ENCODE measurements around the gene SERINC1.

Gene SERINC1

GRCh38 chr6:122422614-122423267 is 48.9 kb downstream of the SERINC1 start:
- no peak overlapping the region for H3K4me2 ChIP-seq (ENCODE audit: low read length)
- H3K14ac ChIP-seq (ENCODE audit: low read length) = no peak overlapping the region
- no peak overlapping the region for H3K23ac ChIP-seq (ENCODE audit: low read length)
- no peaks in the 10 kb centered on the region for H3K79me1 ChIP-seq (ENCODE audit: low read length)
- no peak overlapping the region for H4K12ac ChIP-seq (ENCODE audit: low read depth, low read length)
- H3K4ac ChIP-seq (ENCODE audit: low read depth, low read length) = no peak overlapping the region
- H2BK5ac ChIP-seq (ENCODE audit: low read depth, low read length, poor library complexity) = no peak overlapping the region
- H3K4me3 ChIP-seq (ENCODE audit: low read depth, low read length) = no peak overlapping the region
- H2BK120ac ChIP-seq (ENCODE audit: insufficient read depth, low read length, poor library complexity) = no peak overlapping the region
- no peak overlapping the region for H3K27ac ChIP-seq (ENCODE audit: low read depth, low read length)
- H4K91ac ChIP-seq (ENCODE audit: low read depth, low read length) = no peak overlapping the region
- H2AK5ac ChIP-seq (ENCODE audit: low read length) = no peak overlapping the region
- no peaks in the 10 kb centered on the region for H3K27me3 ChIP-seq (ENCODE audit: insufficient read depth, low read length)
- peaks cover 0 to 6% of the 10 kb centered on the region in 2 experiments for H3K36me3 ChIP-seq (ENCODE audit: control insufficient read depth in 1 of 2, insufficient read depth in 2 of 2, low read length in 2 of 2)
- no peak overlapping the region for H2BK12ac ChIP-seq (ENCODE audit: low read length)
- H3K9me3 ChIP-seq (ENCODE audit: insufficient read depth, low read depth, low read length) = no peaks in the 10 kb centered on the region
- no peak overlapping the region for H3K18ac ChIP-seq (ENCODE audit: low read length)
- H2AFZ ChIP-seq (ENCODE audit: insufficient read depth, low read length, poor library complexity) = no peak overlapping the region
- DNase-seq = no peak
- no peak overlapping the region for H3K9ac ChIP-seq (ENCODE audit: low read length)
- no peaks in the 10 kb centered on the region for H3K4me1 ChIP-seq (ENCODE audit: control insufficient read depth in 1 of 2, insufficient read depth in 2 of 2, low read length in 2 of 2)
- no CpG with 5 or more reads among the region's 1 CpG for WGBS (ENCODE audit: extremely low coverage, insufficient coverage, insufficient read length)
- no peak overlapping the region for H4K8ac ChIP-seq (ENCODE audit: low read depth, low read length)
- no peaks in the 10 kb centered on the region for H3K79me2 ChIP-seq (ENCODE audit: control insufficient read depth, insufficient read depth, low read length, poor library complexity)

GRCh38 chr6:122422003-122422402 is 49.6 kb downstream of the SERINC1 start:
- Histone ChIP-seq H4K91ac (ENCODE audit: low read depth, low read length) (no peak overlapping the region), H3K4ac (ENCODE audit: low read depth, low read length) (no peak overlapping the region), H4K12ac (ENCODE audit: low read depth, low read length) (no peak overlapping the region), H3K9ac (ENCODE audit: low read length) (no peak overlapping the region), H3K27me3 (ENCODE audit: insufficient read depth, low read length) (no peaks in the 10 kb centered on the region), H3K14ac (ENCODE audit: low read length) (no peak overlapping the region), H3K27ac (ENCODE audit: low read depth, low read length) (no peak overlapping the region), H2AK5ac (ENCODE audit: low read length) (no peak overlapping the region), H3K79me1 (ENCODE audit: low read length) (no peaks in the 10 kb centered on the region), H2BK12ac (ENCODE audit: low read length) (no peak overlapping the region), H2AFZ (ENCODE audit: insufficient read depth, low read length, poor library complexity) (no peak overlapping the region), H3K23ac (ENCODE audit: low read length) (no peak overlapping the region), H3K36me3 (ENCODE audit: control insufficient read depth in 1 of 2, insufficient read depth in 2 of 2, low read length in 2 of 2) (peaks cover 0 to 6% of the 10 kb centered on the region in 2 experiments), H3K18ac (ENCODE audit: low read length) (no peak overlapping the region), H2BK120ac (ENCODE audit: insufficient read depth, low read length, poor library complexity) (no peak overlapping the region), H2BK5ac (ENCODE audit: low read depth, low read length, poor library complexity) (no peak overlapping the region), H3K4me1 (ENCODE audit: control insufficient read depth in 1 of 2, insufficient read depth in 2 of 2, low read length in 2 of 2) (no peaks in the 10 kb centered on the region), H3K4me3 (ENCODE audit: low read depth, low read length) (no peak overlapping the region), H3K4me2 (ENCODE audit: low read length) (no peak overlapping the region), H4K8ac (ENCODE audit: low read depth, low read length) (no peak overlapping the region), H3K9me3 (ENCODE audit: insufficient read depth, low read depth, low read length) (no peaks in the 10 kb centered on the region), H3K79me2 (ENCODE audit: control insufficient read depth, insufficient read depth, low read length, poor library complexity) (no peaks in the 10 kb centered on the region)
- WGBS (ENCODE audit: extremely low coverage, insufficient coverage, insufficient read length) = no CpG with 5 or more reads among the region's 2 CpGs
- DNase-seq = no peak

- no peak overlapping the region for H3K4me3 ChIP-seq (ENCODE audit: low read depth, low read length)
- no peak for DNase-seq
- no peak overlapping the region for H3K4ac ChIP-seq (ENCODE audit: low read depth, low read length)
- no peak overlapping the region for H3K14ac ChIP-seq (ENCODE audit: low read length)
- no peak overlapping the region for H2AK5ac ChIP-seq (ENCODE audit: low read length)
- H3K18ac ChIP-seq (ENCODE audit: low read length) = no peak overlapping the region
- H2BK5ac ChIP-seq (ENCODE audit: low read depth, low read length, poor library complexity) = no peak overlapping the region
- H2AFZ ChIP-seq (ENCODE audit: insufficient read depth, low read length, poor library complexity) = no peak overlapping the region
- H3K9ac ChIP-seq (ENCODE audit: low read length) = no peak overlapping the region
- H2BK12ac ChIP-seq (ENCODE audit: low read length) = no peak overlapping the region
- no peak overlapping the region for H4K12ac ChIP-seq (ENCODE audit: low read depth, low read length)
- no peaks in the 10 kb centered on the region for H3K27me3 ChIP-seq (ENCODE audit: insufficient read depth, low read length)
- no peak overlapping the region for H3K27ac ChIP-seq (ENCODE audit: low read depth, low read length)
- no peak overlapping the region for H2BK120ac ChIP-seq (ENCODE audit: insufficient read depth, low read length, poor library complexity)
- no peaks in the 10 kb centered on the region for H3K79me2 ChIP-seq (ENCODE audit: control insufficient read depth, insufficient read depth, low read length, poor library complexity)
- WGBS (ENCODE audit: extremely low coverage, insufficient coverage, insufficient read length) = no CpG with 5 or more reads among the region's 1 CpG
- no peaks in the 10 kb centered on the region for H3K9me3 ChIP-seq (ENCODE audit: insufficient read depth, low read depth, low read length)
- no peak overlapping the region for H4K8ac ChIP-seq (ENCODE audit: low read depth, low read length)
- no peaks in the 10 kb centered on the region for H3K4me1 ChIP-seq (ENCODE audit: control insufficient read depth in 1 of 2, insufficient read depth in 2 of 2, low read length in 2 of 2)
- H3K79me1 ChIP-seq (ENCODE audit: low read length) = no peaks in the 10 kb centered on the region
- no peak overlapping the region for H3K23ac ChIP-seq (ENCODE audit: low read length)
- no peak overlapping the region for H3K4me2 ChIP-seq (ENCODE audit: low read length)
- peaks cover 2% of the 10 kb centered on the region in 2 experiments for H3K36me3 ChIP-seq (ENCODE audit: control insufficient read depth in 1 of 2, insufficient read depth in 2 of 2, low read length in 2 of 2)
- no peak overlapping the region for H4K91ac ChIP-seq (ENCODE audit: low read depth, low read length)
Observed at GRCh38 chr6:122416825-122417224, 54.8 kb downstream of the SERINC1 start.

GRCh38 chr6:122412001-122412400 is 59.6 kb downstream of the SERINC1 start:
- Histone ChIP-seq H3K4me1 (ENCODE audit: control insufficient read depth in 1 of 2, insufficient read depth in 2 of 2, low read length in 2 of 2) (no peaks in the 10 kb centered on the region), H3K14ac (ENCODE audit: low read length) (no peak overlapping the region), H3K9ac (ENCODE audit: low read length) (no peak overlapping the region), H3K79me2 (ENCODE audit: control insufficient read depth, insufficient read depth, low read length, poor library complexity) (no peaks in the 10 kb centered on the region), H3K36me3 (ENCODE audit: control insufficient read depth in 1 of 2, insufficient read depth in 2 of 2, low read length in 2 of 2) (peaks cover 0 to 2% of the 10 kb centered on the region in 2 experiments), H3K27ac (ENCODE audit: low read depth, low read length) (no peak overlapping the region), H3K9me3 (ENCODE audit: insufficient read depth, low read depth, low read length) (no peaks in the 10 kb centered on the region), H2BK120ac (ENCODE audit: insufficient read depth, low read length, poor library complexity) (no peak overlapping the region), H3K4ac (ENCODE audit: low read depth, low read length) (no peak overlapping the region), H4K91ac (ENCODE audit: low read depth, low read length) (no peak overlapping the region), H4K8ac (ENCODE audit: low read depth, low read length) (no peak overlapping the region), H3K18ac (ENCODE audit: low read length) (no peak overlapping the region), H3K4me3 (ENCODE audit: low read depth, low read length) (no peak overlapping the region), H4K12ac (ENCODE audit: low read depth, low read length) (no peak overlapping the region), H3K79me1 (ENCODE audit: low read length) (no peaks in the 10 kb centered on the region), H2BK12ac (ENCODE audit: low read length) (no peak overlapping the region), H3K23ac (ENCODE audit: low read length) (no peak overlapping the region), H2BK5ac (ENCODE audit: low read depth, low read length, poor library complexity) (no peak overlapping the region), H2AK5ac (ENCODE audit: low read length) (no peak overlapping the region), H3K4me2 (ENCODE audit: low read length) (no peak overlapping the region), H3K27me3 (ENCODE audit: insufficient read depth, low read length) (no peaks in the 10 kb centered on the region), H2AFZ (ENCODE audit: insufficient read depth, low read length, poor library complexity) (no peak overlapping the region)
- no peak for DNase-seq

Measured in trophoblast cell (in vitro differentiated cells and primary cell).